KMS-11 (cell line): ENCODE results near the gene CDK5RAP2.

ENCODE experiments used
- H2AFZ ChIP-seq: fragments of 200-600 bp; sonication (generic); 2 replicates; pipeline ENCODE4 v1.6.1; 2016; ENCODE audit warnings: antibody characterized with exemption, mixed run types, low read depth
- H3K27ac ChIP-seq: fragments of 200-600 bp; sonication (generic); 2 replicates; pipeline ENCODE4 v1.6.1; 2016; ENCODE audit warnings: mild to moderate bottlenecking, mixed run types
- H3K27me3 ChIP-seq: fragments of 200-600 bp; sonication (generic); 2 replicates; pipeline ENCODE4 v1.6.1; 2017; ENCODE audit warnings: mild to moderate bottlenecking, low read depth, mixed run types, moderate library complexity; ENCODE audit not compliant: insufficient read depth
- H3K36me3 ChIP-seq: fragments of 200-600 bp; sonication (generic); 2 replicates; pipeline ENCODE4 v1.6.1; 2017; ENCODE audit warnings: mild to moderate bottlenecking, mixed run types; ENCODE audit not compliant: insufficient read depth
- H3K4me1 ChIP-seq: fragments of 200-600 bp; sonication (generic); 2 replicates; pipeline ENCODE4 v1.6.1; 2016; ENCODE audit warnings: mild to moderate bottlenecking, low read depth, mixed run types; ENCODE audit not compliant: poor library complexity, severe bottlenecking
- H3K4me2 ChIP-seq: fragments of 200-600 bp; sonication (generic); 2 replicates; pipeline ENCODE4 v1.7.0; 2016; ENCODE audit warnings: mild to moderate bottlenecking, mixed run types
- H3K4me3 ChIP-seq: fragments of 200-600 bp; sonication (generic); IDR thresholded peaks from 2 replicates; pipeline ENCODE4 v1.6.1; 2017; ENCODE audit warnings: low read depth, low read length, mixed read lengths; ENCODE audit not compliant: insufficient read depth
- H3K79me2 ChIP-seq: fragments of 200-600 bp; sonication (generic); 2 replicates; pipeline ENCODE4 v1.6.1; 2016; ENCODE audit warnings: low read depth, mixed run types; ENCODE audit not compliant: insufficient read depth
- H3K9ac ChIP-seq: fragments of 200-600 bp; sonication (generic); 2 replicates; pipeline ENCODE4 v1.6.1; 2016; ENCODE audit warnings: mild to moderate bottlenecking, mixed run types
- H4K20me1 ChIP-seq: fragments of 200-600 bp; sonication (generic); 2 replicates; pipeline ENCODE4 v1.6.1; 2016; ENCODE audit warnings: mild to moderate bottlenecking, mixed run types; ENCODE audit not compliant: insufficient read depth
- CTCF ChIP-seq: fragments of 200-600 bp; sonication (generic); conservative IDR thresholded peaks from 2 replicates; pipeline ENCODE4 v1.6.1; 2017; ENCODE audit warnings: low read depth, mild to moderate bottlenecking, antibody characterized with exemption, low read length, moderate library complexity, mixed read lengths

CDK5RAP2 gene

GRCh38 chr9:120528327-120528726 lies 51.6 kb downstream of the CDK5RAP2 start:
- no peak overlapping the region for H3K9ac ChIP-seq
- no peaks in the 10 kb centered on the region for H3K79me2 ChIP-seq
- H3K36me3 ChIP-seq, result peaks cover 18% of the 10 kb centered on the region; the same call in 1 of the 2 replicates
- H3K4me3 ChIP-seq, result no peak overlapping the region
- no peaks in the 10 kb centered on the region for H3K27me3 ChIP-seq
- H4K20me1 ChIP-seq, result no peaks in the 10 kb centered on the region
- no peak overlapping the region for H3K27ac ChIP-seq
- H3K4me1 ChIP-seq, result no peaks in the 10 kb centered on the region
- no peak overlapping the region for H3K4me2 ChIP-seq
- no peak overlapping the region for H2AFZ ChIP-seq
- no peak for TF ChIP-seq CTCF

GRCh38 chr9:120526534-120526933 lies 53.4 kb downstream of the CDK5RAP2 start:
- peaks cover 18% of the 10 kb centered on the region; the same call in 1 of the 2 replicates for H3K36me3 ChIP-seq
- no peak overlapping the region for H3K4me2 ChIP-seq
- no peak overlapping the region for H3K4me3 ChIP-seq
- no peak overlapping the region for H2AFZ ChIP-seq
- H3K27me3 ChIP-seq, result no peaks in the 10 kb centered on the region
- no peaks in the 10 kb centered on the region for H4K20me1 ChIP-seq
- H3K79me2 ChIP-seq, result no peaks in the 10 kb centered on the region
- no peak overlapping the region for H3K27ac ChIP-seq
- no peak overlapping the region for H3K9ac ChIP-seq
- H3K4me1 ChIP-seq, result no peaks in the 10 kb centered on the region
- TF ChIP-seq CTCF, result no peak

GRCh38 chr9:120524863-120525262 lies 55.1 kb downstream of the CDK5RAP2 start:
- no peak overlapping the region for H3K27ac ChIP-seq
- no peaks in the 10 kb centered on the region for H3K27me3 ChIP-seq
- no peak overlapping the region for H3K9ac ChIP-seq
- H3K4me1 ChIP-seq, result no peaks in the 10 kb centered on the region
- H4K20me1 ChIP-seq, result no peaks in the 10 kb centered on the region
- H2AFZ ChIP-seq, result no peak overlapping the region
- H3K79me2 ChIP-seq, result no peaks in the 10 kb centered on the region
- no peak for TF ChIP-seq CTCF
- no peak overlapping the region for H3K4me2 ChIP-seq
- no peak overlapping the region for H3K4me3 ChIP-seq
- peaks cover 18% of the 10 kb centered on the region; the same call in 1 of the 2 replicates for H3K36me3 ChIP-seq

- Histone ChIP-seq H3K4me3 (no peak overlapping the region), H3K36me3 (peaks cover 18% of the 10 kb centered on the region; the same call in 1 of the 2 replicates), H3K9ac (no peak overlapping the region), H3K4me2 (no peak overlapping the region), H4K20me1 (no peaks in the 10 kb centered on the region), H3K27ac (no peak overlapping the region), H3K4me1 (no peaks in the 10 kb centered on the region), H2AFZ (no peak overlapping the region), H3K79me2 (no peaks in the 10 kb centered on the region), H3K27me3 (no peaks in the 10 kb centered on the region)
- TF ChIP-seq CTCF, result no peak
Measured at GRCh38 chr9:120524038-120524437, 55.9 kb downstream of the CDK5RAP2 start.
